ENCODE measurements around the gene EBF4. TPM values are rescaled to one million over a fixed set of nuclear protein-coding genes. Genes with fewer than 3 reads are reported as not detected.

EBF4 gene
- total and polyA plus RNA-seq, 10 of the 15 experiments (the other 5 are each of a cell fraction or from before 2014, with no cell fraction given) = 0.13 TPM; not detected in 9

- FAIRE-seq = no peak
- RAD21 ChIA-PET (ENCODE audit: unreplicated experiment) = no interaction called here
- ATAC-seq = no peak; the same call in 2 of the 3 replicates
- H4K20me1 ChIP-seq (ENCODE audit: control insufficient read depth, insufficient read depth) = no peaks in the 10 kb centered on the region
- no TSS peak for BruUV-seq (replicated peaks)
- in situ Hi-C loops (cut with MboI) (no loop called here), intact Hi-C loops (cut with micrococcal nuclease; ENCODE audit: unreplicated experiment) (no loop called here)
- POLR2A ChIA-PET = no interaction called here
- CTCF ChIA-PET = no interaction called here
- no peak for TF ChIP-seq HDAC2 (IDR thresholded peaks at IDR 0.05)
- TF ChIP-seq STAT1 (conservative IDR thresholded peaks at IDR 0.05) = no peak
- TF ChIP-seq, protein P1, sequence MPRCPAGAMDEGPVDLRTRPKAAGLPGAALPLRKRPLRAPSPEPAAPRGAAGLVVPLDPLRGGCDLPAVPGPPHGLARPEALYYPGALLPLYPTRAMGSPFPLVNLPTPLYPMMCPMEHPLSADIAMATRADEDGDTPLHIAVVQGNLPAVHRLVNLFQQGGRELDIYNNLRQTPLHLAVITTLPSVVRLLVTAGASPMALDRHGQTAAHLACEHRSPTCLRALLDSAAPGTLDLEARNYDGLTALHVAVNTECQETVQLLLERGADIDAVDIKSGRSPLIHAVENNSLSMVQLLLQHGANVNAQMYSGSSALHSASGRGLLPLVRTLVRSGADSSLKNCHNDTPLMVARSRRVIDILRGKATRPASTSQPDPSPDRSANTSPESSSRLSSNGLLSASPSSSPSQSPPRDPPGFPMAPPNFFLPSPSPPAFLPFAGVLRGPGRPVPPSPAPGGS (IDR thresholded peaks at IDR 0.05; ENCODE audit: borderline replicate concordance, insufficient read depth, low read depth, low read length, poor library complexity, severe bottlenecking) = peak; percentile 22
- TF ChIP-seq SUZ12 (IDR thresholded peaks at IDR 0.05; ENCODE audit: unreplicated experiment) = peak; percentile 11
- H3K4me1 ChIP-seq (ENCODE audit: control insufficient read depth, insufficient read depth, low read length) = no peaks in the 10 kb centered on the region
- peaks cover 12 to 18% of the 10 kb centered on the region in 2 experiments for H3K27me3 ChIP-seq (replicated peaks in 1 of 2; ENCODE audit: control insufficient read depth in 2 of 2, insufficient read depth in 2 of 2, low read length in 1 of 2)
- WGBS (ENCODE audit: insufficient coverage, insufficient replicate concordance, low lambda C conversion rate, missing lambda C conversion rate) = 10% methylated on average over 32 of the region's 61 CpGs
- no peak overlapping the region for H3K9ac ChIP-seq (ENCODE audit: control insufficient read depth, insufficient read depth, low read length)
- SMC1A ChIA-PET (ENCODE audit: uncharacterized antibody, unreplicated experiment) = interaction anchor here (1.1 kb wide), 1 partner anchor 8 kb away, joined by 3 read pairs; no protein-coding TSS in a partner anchor
- no peak for DNase-seq (ENCODE audit: low read depth, low spot score)
- no peaks in the 10 kb centered on the region for H3K79me2 ChIP-seq (ENCODE audit: control insufficient read depth, insufficient read depth, low read length)
- H3K36me3 ChIP-seq (ENCODE audit: control insufficient read depth in 2 of 2, insufficient read depth in 2 of 2, low read length in 1 of 2) = no peaks in the 10 kb centered on the region
- peak overlapping the region; percentile 26; the same call in 1 of the 2 replicates for H3K4me2 ChIP-seq (ENCODE audit: control insufficient read depth, insufficient read depth)
- no peaks in the 10 kb centered on the region for H3K9me3 ChIP-seq (replicated peaks; ENCODE audit: control insufficient read depth, insufficient read depth, low read length)
- no peak overlapping the region for H3K27ac ChIP-seq (ENCODE audit: control insufficient read depth, insufficient read depth)
- no peak overlapping the region for H2AFZ ChIP-seq (ENCODE audit: control insufficient read depth, low read depth, low read length)
- H3K4me3 ChIP-seq = no peak overlapping the region
Measured at GRCh38 chr20:2799688-2800520, 107.3 kb downstream of the EBF4 start.

Data from GM12878 (cell line).